HG03571 (cell line): ENCODE results near the gene SLC25A3.

Experiments
- ATAC-seq: cut with Tn5 transposase; IDR thresholded peaks from one replicate; pipeline ENCODE4 v1.9.1; 2021; ENCODE audit not compliant: unreplicated experiment

SLC25A3 gene

GRCh38 chr12:98653866-98654493 lies 60.5 kb downstream of the SLC25A3 start:
- ATAC-seq: no peak
